Measurements from ENCODE around the gene SDR42E2.
"Not testable (repeated sequence)": the region's sequence is repeated elsewhere in the genome, so short reads cannot be mapped to it uniquely, and the experiment has no call there.

Gene SDR42E2

GRCh38 chr16:22163806-22164205 is 1.5 kb downstream of the SDR42E2 start:
- no peak for DNase-seq

- no peak for DNase-seq
Measured at GRCh38 chr16:22164482-22164881, 2.2 kb downstream of the SDR42E2 start.

- DNase-seq = no peak
Measured at GRCh38 chr16:22165508-22166285, 3.4 kb downstream of the SDR42E2 start.

GRCh38 chr16:22171953-22172352 is 9.6 kb downstream of the SDR42E2 start:
- DNase-seq = no peak

GRCh38 chr16:22172642-22173041 is 10.3 kb downstream of the SDR42E2 start:
- not testable (repeated sequence) for DNase-seq

- DNase-seq = no peak
Measured at GRCh38 chr16:22174642-22175041, 12.3 kb downstream of the SDR42E2 start.

GRCh38 chr16:22177968-22178930 is 15.9 kb downstream of the SDR42E2 start:
- no peak for DNase-seq

- DNase-seq = no peak
Measured at GRCh38 chr16:22181426-22181825, 19.1 kb downstream of the SDR42E2 start.

GRCh38 chr16:22181843-22182242 is 19.5 kb downstream of the SDR42E2 start:
- no peak for DNase-seq

- no peak for DNase-seq
Measured at GRCh38 chr16:22183335-22183734, 21.0 kb downstream of the SDR42E2 start.

- no peak for DNase-seq
Measured at GRCh38 chr16:22183901-22184614, 21.8 kb downstream of the SDR42E2 start.

GRCh38 chr16:22184615-22184968 is 22.3 kb downstream of the SDR42E2 start:
- no peak for DNase-seq

GRCh38 chr16:22186517-22186916 is 24.2 kb downstream of the SDR42E2 start:
- no peak for DNase-seq

GRCh38 chr16:22188267-22188594 is 25.9 kb downstream of the SDR42E2 start:
- DNase-seq = no peak

GRCh38 chr16:22188595-22189442 is 26.5 kb downstream of the SDR42E2 start:
- peak; percentile 65 for DNase-seq

GRCh38 chr16:22189473-22190080 is 27.3 kb downstream of the SDR42E2 start:
- peak; percentile 76 for DNase-seq

GRCh38 chr16:22190081-22190775 is 27.9 kb downstream of the SDR42E2 start:
- peak; percentile 96 for DNase-seq

- DNase-seq = peak; percentile 96
Measured at GRCh38 chr16:22190776-22191531, 28.6 kb downstream of the SDR42E2 start.

- peak; percentile 37 for DNase-seq
Measured at GRCh38 chr16:22191532-22192260, 29.4 kb downstream of the SDR42E2 start.
